Cardiac fibroblast (primary cell): ENCODE data around the gene PCDH7.
A peak's percentile ranks its signal among the peaks of the same experiment; 100 is the strongest.

Experiments used
- DNase-seq, 2 donors: peaks; one replicate each; pipeline versions ENCODE4 v3.0.0 to v3.0.0-alpha.2; 2010; ENCODE audit warnings: low read depth in 2 of 2
- H3K4me3 ChIP-seq, 2 donors: replicated peaks in 1 of 2; 1 replicate in 1 of 2; 2 replicates in 1 of 2; pipeline ENCODE4 v1.5.1; 2011; ENCODE audit warnings: low read depth in 2 of 2, low read length in 2 of 2, mild to moderate bottlenecking in 2 of 2, moderate library complexity in 1 of 2
- CTCF ChIP-seq: IDR thresholded peaks from one replicate; pipeline ENCODE4 v1.5.1; 2011; ENCODE audit warnings: low read depth, mild to moderate bottlenecking, low read length, inconsistent platforms

The PCDH7 gene, protein sequence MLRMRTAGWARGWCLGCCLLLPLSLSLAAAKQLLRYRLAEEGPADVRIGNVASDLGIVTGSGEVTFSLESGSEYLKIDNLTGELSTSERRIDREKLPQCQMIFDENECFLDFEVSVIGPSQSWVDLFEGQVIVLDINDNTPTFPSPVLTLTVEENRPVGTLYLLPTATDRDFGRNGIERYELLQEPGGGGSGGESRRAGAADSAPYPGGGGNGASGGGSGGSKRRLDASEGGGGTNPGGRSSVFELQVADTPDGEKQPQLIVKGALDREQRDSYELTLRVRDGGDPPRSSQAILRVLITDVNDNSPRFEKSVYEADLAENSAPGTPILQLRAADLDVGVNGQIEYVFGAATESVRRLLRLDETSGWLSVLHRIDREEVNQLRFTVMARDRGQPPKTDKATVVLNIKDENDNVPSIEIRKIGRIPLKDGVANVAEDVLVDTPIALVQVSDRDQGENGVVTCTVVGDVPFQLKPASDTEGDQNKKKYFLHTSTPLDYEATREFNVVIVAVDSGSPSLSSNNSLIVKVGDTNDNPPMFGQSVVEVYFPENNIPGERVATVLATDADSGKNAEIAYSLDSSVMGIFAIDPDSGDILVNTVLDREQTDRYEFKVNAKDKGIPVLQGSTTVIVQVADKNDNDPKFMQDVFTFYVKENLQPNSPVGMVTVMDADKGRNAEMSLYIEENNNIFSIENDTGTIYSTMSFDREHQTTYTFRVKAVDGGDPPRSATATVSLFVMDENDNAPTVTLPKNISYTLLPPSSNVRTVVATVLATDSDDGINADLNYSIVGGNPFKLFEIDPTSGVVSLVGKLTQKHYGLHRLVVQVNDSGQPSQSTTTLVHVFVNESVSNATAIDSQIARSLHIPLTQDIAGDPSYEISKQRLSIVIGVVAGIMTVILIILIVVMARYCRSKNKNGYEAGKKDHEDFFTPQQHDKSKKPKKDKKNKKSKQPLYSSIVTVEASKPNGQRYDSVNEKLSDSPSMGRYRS (N-terminal part only)

DNA sequence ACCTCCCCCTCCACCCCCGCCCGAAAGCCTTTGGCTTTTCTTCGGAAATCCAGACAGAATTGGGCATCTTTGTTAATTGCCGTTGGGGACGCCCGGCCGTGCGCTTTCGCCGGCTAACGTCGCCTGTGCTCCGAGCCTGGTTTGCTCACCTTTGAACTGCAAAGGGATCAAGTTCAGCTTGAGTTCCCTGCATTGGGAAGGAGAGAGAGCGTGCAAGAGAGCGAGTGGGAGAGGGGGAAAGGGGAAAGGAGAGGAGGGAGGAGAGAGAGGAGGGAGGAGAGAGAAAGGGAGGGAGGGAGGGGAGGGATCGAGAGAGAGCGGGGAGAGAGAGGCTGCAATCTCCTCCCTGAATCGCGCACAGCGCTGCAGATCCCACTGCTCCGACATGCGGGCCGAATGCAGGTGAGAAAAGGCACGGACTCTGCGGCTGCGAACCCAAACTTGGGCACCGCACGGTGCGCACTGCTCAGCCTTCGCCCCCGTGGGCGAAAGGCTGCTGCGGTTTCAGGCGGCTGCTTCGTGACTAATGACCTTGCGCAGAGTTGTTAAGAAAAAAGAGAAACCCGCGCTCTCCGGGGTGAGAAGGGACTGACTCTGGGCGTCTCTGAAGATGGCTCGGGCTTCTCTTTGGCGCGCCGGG, at the start of gene PCDH7:
Gene PCDH7, plus strand, starts transcription at position 349 of the 640 bp plus-strand sequence. CDS start 1,054 bp downstream, outside the sequence.
- no peak for TF ChIP-seq CTCF
- H3K4me3 ChIP-seq: peak within 1 kb of the TSS; percentile 61 to 71
- peak; percentile 58 for DNase-seq

GRCh38 chr4:30671926-30672448, 48.2 kb upstream of the PCDH7 start:
- no peak for TF ChIP-seq CTCF
- DNase-seq: no peak

DNA sequence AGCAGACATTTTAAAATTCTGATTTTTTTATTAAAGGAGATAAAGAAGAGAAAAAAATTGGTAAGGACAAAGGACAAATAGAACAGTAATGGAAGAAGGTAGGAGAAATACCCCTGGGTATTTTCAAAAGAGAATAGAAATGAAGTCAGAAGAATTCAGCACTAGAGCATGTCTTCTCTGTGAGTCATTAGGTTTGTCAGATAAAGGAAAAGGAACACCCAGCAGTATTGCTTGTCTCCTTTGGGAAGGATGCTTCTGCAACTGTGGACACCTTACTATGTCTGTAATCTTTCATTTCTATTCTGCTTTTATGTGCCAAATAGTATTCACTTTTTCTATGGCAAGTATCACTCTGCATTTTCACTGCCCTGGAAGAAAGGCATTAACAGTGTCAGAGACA, 24.0 kb upstream of the PCDH7 start:
- no peak overlapping the region for H3K4me3 ChIP-seq
- DNase-seq: peak in 1 of 2 donors; percentile 1
- no peak for TF ChIP-seq CTCF

More at GRCh38 chr4:30671926-30672448, 48.2 kb upstream of the PCDH7 start:
- H3K4me3 ChIP-seq: no peak overlapping the region

- H3K4me3 ChIP-seq: no peak overlapping the region
- peak; percentile 81 for TF ChIP-seq CTCF
- peak; percentile 72 to 75 for DNase-seq
These were observed 5.6 kb upstream of the PCDH7 start for GRCh38 chr4:30714408-30715031.

- peak; percentile 51 for TF ChIP-seq CTCF
- DNase-seq: peak; percentile 51 to 57
- H3K4me3 ChIP-seq: peak overlapping the region; percentile 1 to 45
These were observed 4.0 kb upstream of the PCDH7 start for GRCh38 chr4:30716158-30716557.

- TF ChIP-seq CTCF: no peak
- peak overlapping the region; percentile 60 to 61 for H3K4me3 ChIP-seq
- peak; percentile 17 to 44 for DNase-seq
These were observed 3.4 kb upstream of the PCDH7 start for GRCh38 chr4:30716681-30717207.
